Neutrophil (primary cell): ENCODE data around the gene LPP.

Source experiments
- H3K27ac ChIP-seq: fragments of 200-600 bp; sonication (generic); 2 replicates; pipeline ENCODE4 v1.5.1; 2016; ENCODE audit warnings: mild to moderate bottlenecking, moderate library complexity
- H3K27me3 ChIP-seq: fragments of 200-600 bp; sonication (generic); 2 replicates; pipeline ENCODE4 v1.6.0; 2016; ENCODE audit warnings: mild to moderate bottlenecking
- H3K36me3 ChIP-seq: fragments of 200-600 bp; sonication (generic); 2 replicates; pipeline ENCODE4 v1.5.1; 2017
- H3K4me1 ChIP-seq, 2 experiments: fragments of 200-600 bp in 1 of 2; sonication (generic) in 1 of 2; 1 replicate in 1 of 2; 2 replicates in 1 of 2; pipeline versions ENCODE4 v1.5.1 to v1.6.1; 2013 to 2016; ENCODE audit warnings: low read depth in 1 of 2, low read length in 1 of 2, mild to moderate bottlenecking in 1 of 2, moderate library complexity in 1 of 2; ENCODE audit not compliant: control insufficient read depth in 1 of 2, insufficient read depth in 1 of 2
- H3K4me3 ChIP-seq, 2 experiments: fragments of 200-600 bp in 1 of 2; sonication (generic) in 1 of 2; 1 replicate in 1 of 2; 2 replicates in 1 of 2; pipeline ENCODE4 v1.5.1; 2013 to 2016; ENCODE audit warnings: low read depth in 1 of 2, low read length in 1 of 2, mild to moderate bottlenecking in 1 of 2, moderate library complexity in 1 of 2
- H3K9me3 ChIP-seq: fragments of 200-600 bp; sonication (generic); 2 replicates; pipeline ENCODE4 v1.5.1; 2016
- CTCF ChIP-seq: fragments of 200-600 bp; sonication (generic); IDR thresholded peaks from 2 replicates; pipeline ENCODE4 v1.5.1; 2016; ENCODE audit warnings: antibody characterized with exemption

Gene LPP

GRCh38 chr3:188241883-188242282 is 87.9 kb downstream of the LPP start:
- Histone ChIP-seq H3K36me3 (no peaks in the 10 kb centered on the region), H3K27ac (no peak overlapping the region), H3K9me3 (no peaks in the 10 kb centered on the region), H3K4me1 (no peaks in the 10 kb centered on the region), H3K4me3 (no peak overlapping the region), H3K27me3 (no peaks in the 10 kb centered on the region)
- no peak for TF ChIP-seq CTCF

- no peak overlapping the region for H3K4me3 ChIP-seq
- H3K9me3 ChIP-seq, result no peaks in the 10 kb centered on the region
- no peaks in the 10 kb centered on the region for H3K4me1 ChIP-seq
- no peak for TF ChIP-seq CTCF
- no peaks in the 10 kb centered on the region for H3K27me3 ChIP-seq
- H3K36me3 ChIP-seq, result no peaks in the 10 kb centered on the region
- no peak overlapping the region for H3K27ac ChIP-seq
Measured at GRCh38 chr3:188242436-188243123, 88.6 kb downstream of the LPP start.

- H3K4me3 ChIP-seq, result no peak overlapping the region
- no peaks in the 10 kb centered on the region for H3K4me1 ChIP-seq
- H3K36me3 ChIP-seq, result no peaks in the 10 kb centered on the region
- no peak overlapping the region for H3K27ac ChIP-seq
- H3K9me3 ChIP-seq, result no peaks in the 10 kb centered on the region
- no peaks in the 10 kb centered on the region for H3K27me3 ChIP-seq
- no peak for TF ChIP-seq CTCF
Measured at GRCh38 chr3:188243124-188243795, 89.3 kb downstream of the LPP start.

- Histone ChIP-seq H3K9me3 (no peaks in the 10 kb centered on the region), H3K4me3 (no peak overlapping the region), H3K36me3 (no peaks in the 10 kb centered on the region), H3K27me3 (no peaks in the 10 kb centered on the region), H3K27ac (no peak overlapping the region), H3K4me1 (no peaks in the 10 kb centered on the region)
- no peak for TF ChIP-seq CTCF
Measured at GRCh38 chr3:188244395-188244861, 90.5 kb downstream of the LPP start.

GRCh38 chr3:188246905-188247304 is 92.9 kb downstream of the LPP start:
- no peaks in the 10 kb centered on the region for H3K27me3 ChIP-seq
- H3K36me3 ChIP-seq, result no peaks in the 10 kb centered on the region
- no peak for TF ChIP-seq CTCF
- no peaks in the 10 kb centered on the region for H3K4me1 ChIP-seq
- no peak overlapping the region for H3K27ac ChIP-seq
- H3K9me3 ChIP-seq, result no peaks in the 10 kb centered on the region
- H3K4me3 ChIP-seq, result no peak overlapping the region
